Spleen (tissue), 11 donors: Measurements from ENCODE around the gene EXOSC5. TPM values are rescaled to one million over a fixed set of nuclear protein-coding genes. Genes with fewer than 3 reads are reported as not detected.
A peak's percentile ranks its signal among the peaks of the same experiment; 100 is the strongest.

Experiments
- DNase-seq: peaks from one replicate; pipeline ENCODE4 v3.0.0-alpha.2; 2020
- H3K27ac ChIP-seq, 8 donors: fragments of 200-600 bp; sonication (generic) in 7 of 8; 1 replicate in 4 of 8; 2 replicates in 4 of 8; pipeline versions ENCODE4 v1.5.0 to v1.8.0; 2016 to 2021; ENCODE audit warnings: inconsistent platforms in 4 of 8, mild to moderate bottlenecking in 4 of 8, moderate library complexity in 1 of 8
- H3K27me3 ChIP-seq, 7 donors: fragments of 200-600 bp; sonication (generic) in 6 of 7; replicated peaks in 1 of 7; 1 replicate in 4 of 7; 2 replicates in 3 of 7; pipeline versions ENCODE4 v1.5.0 to v1.8.0; 2016 to 2021; ENCODE audit warnings: inconsistent platforms in 3 of 7, mild to moderate bottlenecking in 1 of 7
- H3K36me3 ChIP-seq, 6 donors: fragments of 200-600 bp; sonication (generic) in 5 of 6; 1 replicate in 4 of 6; 2 replicates in 2 of 6; pipeline versions ENCODE4 v1.5.0 to v1.8.0; 2016 to 2021; ENCODE audit warnings: inconsistent platforms in 2 of 6
- H3K4me1 ChIP-seq, 6 donors: fragments of 200-600 bp; sonication (generic) in 5 of 6; 1 replicate in 3 of 6; 2 replicates in 3 of 6; pipeline versions ENCODE4 v1.5.0 to v1.8.0; 2016 to 2021; ENCODE audit warnings: inconsistent platforms in 3 of 6
- H3K4me3 ChIP-seq, 8 donors: fragments of 200-600 bp; sonication (generic) in 7 of 8; 1 replicate in 4 of 8; 2 replicates in 4 of 8; pipeline versions ENCODE4 v1.5.0 to v1.8.0; 2016 to 2021; ENCODE audit warnings: inconsistent platforms in 4 of 8, mild to moderate bottlenecking in 4 of 8, moderate library complexity in 2 of 8
- H3K9me3 ChIP-seq, 8 donors: fragments of 200-600 bp; sonication (generic) in 7 of 8; 1 replicate in 4 of 8; 2 replicates in 4 of 8; pipeline versions ENCODE4 v1.5.0 to v1.8.0; 2016 to 2021; ENCODE audit warnings: inconsistent platforms in 4 of 8
- CTCF ChIP-seq, 11 experiments: fragments of 200-600 bp in 7 of 11; fragments of 450-650 bp in 4 of 11; sonication (generic) in 4 of 11; IDR thresholded peaks in 8 of 11; conservative IDR thresholded peaks in 3 of 11; 1 replicate in 7 of 11; 2 replicates in 4 of 11; pipeline versions ENCODE4 v1.4.0 to v1.8.0; 2016 to 2021; ENCODE audit warnings: antibody characterized with exemption in 11 of 11, inconsistent platforms in 4 of 11, mild to moderate bottlenecking in 1 of 11
- POLR2A ChIP-seq, 3 donors: fragments of 450-650 bp; IDR thresholded peaks; one replicate each; pipeline ENCODE4 v1.5.1; 2017; ENCODE audit warnings: antibody characterized with exemption in 3 of 3, mild to moderate bottlenecking in 1 of 3
- POLR2AphosphoS5 ChIP-seq, 3 donors: sonication (generic); formaldehyde crosslinking; IDR thresholded peaks; one replicate each; pipeline ENCODE4 v1.5.1; 2017; ENCODE audit warnings: antibody characterized with exemption in 3 of 3
- WGBS, 5 donors: extraction: QIAGEN DNeasy Blood & Tissue Kit in 3 of 5; methylation state at CpG; one replicate each; pipeline versions ENCODE4 v1.1.5 to v1.1.7; 2013 to 2018; 5-methylcytosine and 5-hydroxymethylcytosine counted together
- intact Hi-C: fragments of 100-400 bp; cut with DNase I; formaldehyde crosslinking; loops from one replicate; pipeline ENCODE4 v1.15.0; 2023; ENCODE audit warnings: low total_unique reads
- polyA plus RNA-seq, 3 donors: library from polyadenylated mRNA; stranded (reverse); fragments of 200-250 nt; gene quantifications; one replicate each; pipeline ENCODE4 v1.2.1, GENCODE V29; 2013
- total RNA-seq, 7 donors: library from RNA; depleted of rRNA in 3 of 7; stranded (reverse); fragments of >200 nt in 3 of 7; fragmentation: NEBNext Ultra II Directional in 4 of 7; extraction: Animal tissue kit (Norgen Biotek cat#: 25700) in 4 of 7; gene quantifications; one replicate each; pipeline versions ENCODE4 v1.1.0 to v1.2.1, GENCODE V29; 2016 to 2021
- donor health status: healthy with polysubstance abuse.
- donor health status: DM: no; HTN: no; CAD: no; lungs with moderate emphysema.
- donor health status: DM: no; HTN: no; CAD: no.
- donor health status: Bipolar disorder and iron deficiency.
- donor health status: healthy.
- donor health status: DM: no; HTN: no; CAD: no.
- donor health status: DM: yes; HTN: yes; CAD: no.

EXOSC5 gene
- total and polyA plus RNA-seq, 10 donors = 10.1 to 53.8 (median 16.8) TPM

- no peak overlapping the region for H3K4me3 ChIP-seq
- TF ChIP-seq CTCF (IDR thresholded peaks at IDR 0.05 in 8 of 11, conservative IDR thresholded peaks at IDR 0.05 in 3 of 11) (no peak), POLR2AphosphoS5 (IDR thresholded peaks at IDR 0.05) (peak in 1 of 3 donors; percentile 31)
- no peak for DNase-seq
- H3K27ac ChIP-seq = peak overlapping the region in 1 of 8 donors; percentile 93
- intact Hi-C loops = no loop called here
- H3K4me1 ChIP-seq = peaks cover 6 to 97% (median 42%) of the 10 kb centered on the region in 6 donors
- H3K27me3 ChIP-seq = no peaks in the 10 kb centered on the region
- H3K9me3 ChIP-seq = no peaks in the 10 kb centered on the region
- H3K36me3 ChIP-seq = peaks cover 0 to 86% (median 73%) of the 10 kb centered on the region in 6 donors
- WGBS, 5 donors = 89 to 93% (median 92%) methylated on average over 12 of the region's 12 CpGs
Measured at GRCh38 chr19:41422955-41423354, 25.8 kb upstream of the EXOSC5 start.

GRCh38 chr19:41422456-41422855 is 25.3 kb upstream of the EXOSC5 start:
- H3K27me3 ChIP-seq = no peaks in the 10 kb centered on the region
- peaks cover 0 to 91% (median 75%) of the 10 kb centered on the region in 6 donors for H3K36me3 ChIP-seq
- intact Hi-C loops = no loop called here
- H3K4me3 ChIP-seq = no peak overlapping the region
- DNase-seq = no peak
- no peak for TF ChIP-seq POLR2A (IDR thresholded peaks at IDR 0.05)
- TF ChIP-seq POLR2AphosphoS5 (IDR thresholded peaks at IDR 0.05) = peak in 1 of 3 donors; percentile 1
- no peaks in the 10 kb centered on the region for H3K9me3 ChIP-seq
- H3K27ac ChIP-seq = peak overlapping the region in 3 of 8 donors; percentile 81 to 93 (median 83)
- peaks cover 1 to 92% (median 37%) of the 10 kb centered on the region in 6 donors for H3K4me1 ChIP-seq
- WGBS, 5 donors = 82 to 88% (median 86%) methylated on average over 18 of the region's 18 CpGs

- peak overlapping the region in 3 of 8 donors; percentile 81 to 93 (median 83) for H3K27ac ChIP-seq
- TF ChIP-seq POLR2A (IDR thresholded peaks at IDR 0.05) (no peak), POLR2AphosphoS5 (IDR thresholded peaks at IDR 0.05) (peak in 1 of 3 donors; percentile 61)
- DNase-seq = no peak
- peaks cover 0 to 96% (median 78%) of the 10 kb centered on the region in 6 donors for H3K36me3 ChIP-seq
- intact Hi-C loops = no loop called here
- H3K9me3 ChIP-seq = no peaks in the 10 kb centered on the region
- WGBS, 5 donors = 93 to 97% (median 94%) methylated on average over 14 to 20 of the region's 20 CpGs
- H3K27me3 ChIP-seq = no peaks in the 10 kb centered on the region
- peaks cover 0 to 91% (median 33%) of the 10 kb centered on the region in 6 donors for H3K4me1 ChIP-seq
- no peak overlapping the region for H3K4me3 ChIP-seq
Measured at GRCh38 chr19:41421973-41422372, 24.8 kb upstream of the EXOSC5 start.

- 84 to 95% (median 87%) methylated on average over 6 of the region's 6 CpGs for WGBS, 5 donors
- H3K36me3 ChIP-seq = peaks cover 0 to 100% (median 84%) of the 10 kb centered on the region in 6 donors
- no peaks in the 10 kb centered on the region for H3K9me3 ChIP-seq
- no peaks in the 10 kb centered on the region for H3K27me3 ChIP-seq
- TF ChIP-seq POLR2AphosphoS5 (IDR thresholded peaks at IDR 0.05) = no peak
- TF ChIP-seq POLR2A (IDR thresholded peaks at IDR 0.05) = no peak
- no peak for TF ChIP-seq CTCF (IDR thresholded peaks at IDR 0.05 in 8 of 11, conservative IDR thresholded peaks at IDR 0.05 in 3 of 11)
- H3K4me1 ChIP-seq = peaks cover 0 to 88% (median 29%) of the 10 kb centered on the region in 6 donors
- H3K4me3 ChIP-seq = peak overlapping the region in 1 of 8 donors; percentile 32
- peak overlapping the region in 7 of 8 donors; percentile 68 to 93 (median 79) for H3K27ac ChIP-seq
- no peak for DNase-seq
- intact Hi-C loops = no loop called here
Measured at GRCh38 chr19:41421314-41421713, 24.2 kb upstream of the EXOSC5 start.

GRCh38 chr19:41420101-41420880 is 23.1 kb upstream of the EXOSC5 start:
- 28 to 37% (median 35%) methylated on average over 8 of the region's 8 CpGs for WGBS, 5 donors
- no peak for DNase-seq
- no peaks in the 10 kb centered on the region for H3K27me3 ChIP-seq
- peaks cover 0 to 100% (median 81%) of the 10 kb centered on the region in 6 donors for H3K36me3 ChIP-seq
- TF ChIP-seq CTCF (IDR thresholded peaks at IDR 0.05 in 8 of 11, conservative IDR thresholded peaks at IDR 0.05 in 3 of 11) = no peak
- TF ChIP-seq POLR2AphosphoS5 (IDR thresholded peaks at IDR 0.05) = peak in 1 of 3 donors; percentile 30
- no peak for TF ChIP-seq POLR2A (IDR thresholded peaks at IDR 0.05)
- no peaks in the 10 kb centered on the region for H3K9me3 ChIP-seq
- intact Hi-C loops = no loop called here
- peak overlapping the region in 1 of 8 donors; percentile 32 for H3K4me3 ChIP-seq
- peaks cover 0 to 86% (median 25%) of the 10 kb centered on the region in 6 donors for H3K4me1 ChIP-seq
- H3K27ac ChIP-seq = peak overlapping the region in 7 of 8 donors; percentile 68 to 93 (median 79)
